Gastroesophageal sphincter (tissue), 4 donors: ENCODE measurements around the gene XXYLT1. TPM values are rescaled to one million over a fixed set of nuclear protein-coding genes. Genes with fewer than 3 reads are reported as not detected.

Source experiments
- ATAC-seq: fragments of 150-250 bp; one replicate; pipeline ENCODE4 v1.9.1; 2016; ENCODE audit warnings: mild to moderate bottlenecking, moderate library complexity
- H3K27ac ChIP-seq, 4 donors: fragments of 200-600 bp; sonication (generic) in 3 of 4; 1 replicate in 3 of 4; 2 replicates in 1 of 4; pipeline ENCODE4 v1.5.1; 2016 to 2019
- H3K27me3 ChIP-seq: fragments of 200-600 bp; sonication (generic); one replicate; pipeline ENCODE4 v1.5.1; 2019
- H3K36me3 ChIP-seq, 2 donors: fragments of 200-600 bp; sonication (generic); one replicate each; pipeline ENCODE4 v1.5.1; 2019; ENCODE audit warnings: control low read depth in 1 of 2
- H3K4me1 ChIP-seq, 3 donors: fragments of 200-600 bp; sonication (generic); 1 replicate in 2 of 3; 2 replicates in 1 of 3; pipeline ENCODE4 v1.5.1; 2016 to 2019; ENCODE audit warnings: control low read depth in 2 of 3
- H3K4me3 ChIP-seq, 2 donors: fragments of 200-600 bp; sonication (generic); one replicate each; pipeline ENCODE4 v1.5.1; 2019; ENCODE audit warnings: mild to moderate bottlenecking in 1 of 2, moderate library complexity in 1 of 2
- H3K9me3 ChIP-seq, 3 donors: fragments of 200-600 bp; sonication (generic); one replicate each; pipeline ENCODE4 v1.5.1; 2017 to 2019; ENCODE audit warnings: control low read depth in 2 of 3
- CTCF ChIP-seq, 4 experiments: fragments of 200-600 bp in 2 of 4; fragments of 450-650 bp in 2 of 4; sonication (generic) in 1 of 4; IDR thresholded peaks; one replicate each; pipeline ENCODE4 v1.5.1; 2017 to 2019; ENCODE audit warnings: antibody characterized with exemption in 4 of 4, mild to moderate bottlenecking in 2 of 4, moderate library complexity in 2 of 4
- EP300 ChIP-seq: sonication (generic); formaldehyde crosslinking; IDR thresholded peaks from one replicate; pipeline ENCODE4 v1.6.1; 2017; ENCODE audit warnings: antibody characterized with exemption, mild to moderate bottlenecking
- POLR2A ChIP-seq, 2 donors: fragments of 450-650 bp; IDR thresholded peaks; one replicate each; pipeline ENCODE4 v1.6.1; 2017; ENCODE audit warnings: antibody characterized with exemption in 2 of 2, mild to moderate bottlenecking in 2 of 2, moderate library complexity in 1 of 2
- POLR2AphosphoS5 ChIP-seq: sonication (generic); formaldehyde crosslinking; IDR thresholded peaks from one replicate; pipeline ENCODE4 v1.6.1; 2017; ENCODE audit warnings: antibody characterized with exemption
- WGBS, 2 donors: methylation state at CpG; one replicate each; pipeline ENCODE4 v1.1.5; 2018; ENCODE audit warnings: low coverage in 1 of 2; 5-methylcytosine and 5-hydroxymethylcytosine counted together
- total RNA-seq, 4 donors: library from RNA; depleted of rRNA; stranded (reverse); fragments of >200 nt; gene quantifications; one replicate each; pipeline ENCODE4 v1.1.0, GENCODE V29; 2016

Gene XXYLT1
- total RNA-seq, 4 donors from 2014 or later = 10.1 to 14.0 (median 12.5) TPM

DNA sequence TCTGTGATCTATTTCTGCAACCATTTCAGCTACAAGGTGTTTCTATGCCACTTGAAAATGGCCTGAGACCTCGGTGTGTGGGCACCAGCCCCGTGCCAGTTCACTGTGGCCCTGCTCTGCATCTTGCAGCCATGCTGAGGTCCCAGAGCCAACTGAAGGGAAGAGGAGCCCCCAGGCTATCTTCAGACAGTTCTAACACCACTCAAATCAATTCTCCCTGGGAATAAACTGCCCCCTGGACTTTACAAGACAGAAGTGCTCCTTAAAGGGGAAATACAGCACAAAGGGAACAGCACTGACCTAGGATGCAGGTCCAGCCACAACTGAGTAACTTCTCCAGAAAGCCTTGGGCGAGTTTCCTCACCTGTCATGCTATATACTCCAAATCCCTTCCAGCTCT lies 3.9 kb downstream of the XXYLT1 start:
- Histone ChIP-seq H3K4me1 (peaks cover 0 to 30% (median 13%) of the 10 kb centered on the region in 3 donors), H3K27ac (no peak overlapping the region), H3K36me3 (peaks cover 0 to 14% of the 10 kb centered on the region in 2 donors), H3K4me3 (no peak overlapping the region), H3K27me3 (no peaks in the 10 kb centered on the region), H3K9me3 (no peaks in the 10 kb centered on the region)
- TF ChIP-seq POLR2A (IDR thresholded peaks at IDR 0.05) (no peak), CTCF (IDR thresholded peaks at IDR 0.05) (no peak), POLR2AphosphoS5 (no peak), EP300 (no peak)
- WGBS, 2 donors = 72 to 100% methylated on average over 1 to 3 of the region's 3 CpGs
- ATAC-seq = no peak

DNA sequence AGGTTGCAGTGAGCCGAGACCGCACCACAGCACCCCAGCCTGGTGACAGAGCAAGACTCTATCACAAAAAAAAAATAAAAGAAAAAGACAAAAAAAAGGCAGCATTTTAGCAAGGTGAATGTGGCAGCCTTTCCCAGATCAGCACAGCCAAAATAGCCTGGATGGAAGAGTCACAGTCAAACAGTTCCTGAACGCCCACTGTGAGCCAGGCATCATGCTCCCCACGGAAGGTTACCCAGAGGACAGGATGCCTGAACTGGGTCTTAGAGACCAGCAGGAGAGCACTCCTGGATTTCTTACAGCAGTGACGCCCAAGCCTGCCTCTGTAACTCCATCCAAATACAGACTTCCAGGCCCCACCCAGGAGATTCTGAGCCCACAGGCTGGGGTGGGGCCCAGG lies 4.5 kb downstream of the XXYLT1 start:
- Histone ChIP-seq H3K27me3 (no peaks in the 10 kb centered on the region), H3K9me3 (no peaks in the 10 kb centered on the region), H3K4me1 (peaks cover 0 to 23% (median 8%) of the 10 kb centered on the region in 3 donors), H3K27ac (no peak overlapping the region), H3K36me3 (peaks cover 0 to 14% of the 10 kb centered on the region in 2 donors), H3K4me3 (no peak overlapping the region)
- TF ChIP-seq CTCF (IDR thresholded peaks at IDR 0.05) (no peak), POLR2AphosphoS5 (no peak), POLR2A (IDR thresholded peaks at IDR 0.05) (no peak), EP300 (no peak)
- WGBS, 2 donors = 67 to 91% methylated on average over 2 to 3 of the region's 5 CpGs
- ATAC-seq = no peak

DNA sequence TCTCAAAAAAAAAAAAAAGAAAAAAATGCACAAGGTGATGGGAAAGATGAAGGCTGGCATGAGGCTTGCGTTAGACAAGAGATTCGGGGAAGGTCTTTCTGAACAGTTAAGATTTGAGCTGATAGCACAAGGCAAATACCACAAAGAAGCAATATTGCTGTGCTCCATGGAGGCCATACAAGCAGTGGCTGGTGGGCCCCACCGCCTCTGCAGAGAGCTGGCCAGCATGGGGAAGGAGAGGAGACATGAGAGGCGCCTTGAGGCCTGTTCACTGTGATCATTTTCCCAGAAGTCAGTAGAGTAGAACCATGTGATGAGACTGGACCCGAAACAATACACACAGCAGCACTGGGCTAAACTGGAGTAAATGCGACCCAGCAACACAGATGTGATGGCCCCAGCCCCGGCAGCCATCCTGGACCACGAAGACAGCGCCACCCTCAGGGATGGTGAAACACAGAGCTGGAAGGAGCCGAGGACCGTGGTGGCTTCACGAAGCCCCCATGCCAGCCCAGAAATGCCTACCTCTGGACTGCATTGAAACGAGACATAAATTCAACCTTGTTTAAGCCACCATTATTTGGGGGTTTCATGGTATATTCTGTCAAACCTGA lies 5.5 kb downstream of the XXYLT1 start:
- no peak overlapping the region for H3K27ac ChIP-seq
- H3K27me3 ChIP-seq = no peaks in the 10 kb centered on the region
- H3K4me1 ChIP-seq = peaks cover 0 to 29% (median 8%) of the 10 kb centered on the region in 3 donors
- TF ChIP-seq POLR2AphosphoS5 = no peak
- peaks cover 0 to 14% of the 10 kb centered on the region in 2 donors for H3K36me3 ChIP-seq
- no peak overlapping the region for H3K4me3 ChIP-seq
- no peaks in the 10 kb centered on the region for H3K9me3 ChIP-seq
- 83 to 100% methylated on average over 8 to 9 of the region's 13 CpGs for WGBS, 2 donors
- ATAC-seq = no peak

GRCh38 chr3:195263925-195264600 lies 6.9 kb downstream of the XXYLT1 start:
- no peaks in the 10 kb centered on the region for H3K27me3 ChIP-seq
- H3K36me3 ChIP-seq = peaks cover 0 to 14% of the 10 kb centered on the region in 2 donors
- H3K4me3 ChIP-seq = no peak overlapping the region
- no peak for ATAC-seq
- WGBS, 2 donors = 85 to 86% methylated on average over 6 to 8 of the region's 10 CpGs
- TF ChIP-seq POLR2A (IDR thresholded peaks at IDR 0.05) (no peak), EP300 (no peak), CTCF (IDR thresholded peaks at IDR 0.05) (no peak), POLR2AphosphoS5 (no peak)
- no peaks in the 10 kb centered on the region for H3K9me3 ChIP-seq
- peaks cover 0 to 25% (median 5%) of the 10 kb centered on the region in 3 donors for H3K4me1 ChIP-seq
- H3K27ac ChIP-seq = no peak overlapping the region

DNA sequence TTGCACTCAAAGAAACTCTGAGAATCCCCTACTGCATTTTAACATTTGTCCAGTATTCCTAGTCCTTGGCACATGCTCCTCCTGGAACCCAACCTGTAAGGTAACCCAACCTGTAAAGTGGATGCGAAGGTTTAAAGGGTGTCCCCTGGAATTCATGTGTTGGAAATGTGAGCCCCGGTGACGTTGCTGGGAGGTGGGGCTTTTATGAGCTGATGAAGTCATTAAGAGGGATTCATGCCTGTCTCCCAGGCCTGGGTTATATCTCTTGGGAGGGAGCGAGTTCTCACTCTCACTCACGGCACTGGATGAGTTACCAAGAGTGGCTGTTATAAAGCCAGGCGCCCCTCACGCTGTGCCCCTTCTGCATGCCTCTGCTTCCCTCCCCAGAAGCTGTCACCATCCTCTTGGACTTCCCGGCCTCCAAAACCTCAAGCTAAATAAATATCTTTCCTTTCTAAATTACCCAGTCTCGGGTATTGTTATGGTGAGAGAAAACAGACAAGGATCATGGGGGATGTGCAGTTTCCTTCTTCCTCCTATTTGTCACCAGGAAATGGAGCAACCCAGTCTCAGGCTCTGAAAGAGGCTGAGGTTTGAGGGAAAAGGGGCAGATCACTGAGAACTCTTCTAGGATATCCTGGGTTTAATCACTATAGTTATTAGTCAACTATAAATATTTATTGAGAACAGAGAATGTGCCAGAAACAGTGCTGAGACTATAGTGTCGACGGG lies 7.6 kb downstream of the XXYLT1 start:
- Histone ChIP-seq H3K27ac (no peak overlapping the region), H3K36me3 (peaks cover 0 to 14% of the 10 kb centered on the region in 2 donors), H3K4me1 (peaks cover 4 to 26% (median 11%) of the 10 kb centered on the region in 3 donors), H3K4me3 (no peak overlapping the region), H3K9me3 (no peaks in the 10 kb centered on the region), H3K27me3 (no peaks in the 10 kb centered on the region)
- 59 to 60% methylated on average over 3 to 5 of the region's 11 CpGs for WGBS, 2 donors
- no peak for ATAC-seq
- no peak for TF ChIP-seq CTCF (IDR thresholded peaks at IDR 0.05)
- TF ChIP-seq POLR2AphosphoS5 = no peak
- no peak for TF ChIP-seq EP300
- no peak for TF ChIP-seq POLR2A (IDR thresholded peaks at IDR 0.05)
